HTERT RPE-1 (cell line): ENCODE measurements around the gene SAMD4B.
"Not testable (repeated sequence)": the region's sequence is repeated elsewhere in the genome, so short reads cannot be mapped to it uniquely, and the experiment has no call there.

Source experiments
- in situ Hi-C: fragments of 300-500 bp; cut with MboI; formaldehyde crosslinking; loops from 4 replicates; pipeline ENCODE4 v1.14.3; 2020; ENCODE audit warnings: low sequenced_read_pairs

The SAMD4B gene

GRCh38 chr19:39333507-39333906 lies 8.7 kb upstream of the SAMD4B start:
- in situ Hi-C loops = no loop called here

- in situ Hi-C loops = no loop called here
These were observed 7.7 kb upstream of the SAMD4B start for GRCh38 chr19:39334444-39334976.

- in situ Hi-C loops = no loop called here
These were observed 7.1 kb upstream of the SAMD4B start for GRCh38 chr19:39335168-39335548.

DNA sequence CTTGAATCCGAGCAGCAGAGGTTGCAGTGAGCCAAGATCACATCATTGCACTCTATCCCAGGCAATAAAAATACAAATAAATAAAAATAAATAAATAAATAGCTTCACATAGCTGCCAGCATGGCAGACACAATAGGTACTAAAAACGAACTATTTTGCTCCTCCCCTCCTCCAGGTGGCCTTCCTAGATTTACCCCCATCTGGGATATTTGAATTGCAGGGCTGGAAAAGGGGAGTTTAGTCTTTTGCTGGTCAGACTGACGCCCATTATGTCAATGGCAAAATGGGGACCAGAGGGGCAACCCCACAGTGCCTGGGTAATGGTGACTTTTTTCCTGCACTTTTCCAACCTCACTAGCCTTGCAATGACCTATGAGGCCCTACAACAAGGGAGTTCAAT lies 5.7 kb upstream of the SAMD4B start:
- in situ Hi-C loops = no loop called here

GRCh38 chr19:39339674-39340073 lies 2.5 kb upstream of the SAMD4B start:
- in situ Hi-C loops = no loop called here

GRCh38 chr19:39340156-39340555 lies 2.1 kb upstream of the SAMD4B start:
- in situ Hi-C loops = not testable (repeated sequence)

DNA sequence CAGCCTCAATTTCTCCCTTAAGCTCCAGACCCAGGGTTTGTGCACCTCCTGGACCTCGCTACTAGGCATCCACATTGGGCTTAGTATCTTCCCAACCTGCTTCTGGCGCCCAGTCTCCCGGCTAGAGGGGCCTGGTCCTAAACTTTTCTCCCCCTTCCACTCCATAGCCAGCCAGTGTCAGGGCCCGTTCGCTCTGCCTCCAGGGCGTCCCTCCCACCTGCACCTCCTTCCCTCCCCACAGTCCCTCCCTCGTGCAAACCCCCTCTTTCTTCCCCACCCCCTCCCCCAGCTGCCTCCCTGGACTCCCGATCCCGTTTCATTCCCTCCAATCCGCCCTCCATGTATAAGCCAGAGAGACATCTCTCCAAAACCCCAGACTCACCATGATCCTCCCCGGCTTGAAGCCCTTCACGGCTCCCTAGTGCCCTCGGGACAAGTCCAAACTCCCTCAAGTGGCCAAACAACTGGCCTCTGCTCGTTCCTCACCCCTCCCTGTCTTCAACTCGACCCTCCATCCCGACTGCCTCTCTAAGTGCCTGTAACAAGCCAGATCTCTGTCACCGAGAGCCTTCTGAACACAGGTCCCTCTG lies 997 bp upstream of the SAMD4B start:
- in situ Hi-C loops = no loop called here

GRCh38 chr19:39342647-39343305 lies 555 bp downstream of the SAMD4B start:
- in situ Hi-C loops = no loop called here

- in situ Hi-C loops = no loop called here
These were observed 3.7 kb downstream of the SAMD4B start for GRCh38 chr19:39345956-39346355.

GRCh38 chr19:39347332-39348164 lies 5.3 kb downstream of the SAMD4B start:
- in situ Hi-C loops = no loop called here

GRCh38 chr19:39349326-39349725 lies 7.1 kb downstream of the SAMD4B start:
- in situ Hi-C loops = no loop called here

DNA sequence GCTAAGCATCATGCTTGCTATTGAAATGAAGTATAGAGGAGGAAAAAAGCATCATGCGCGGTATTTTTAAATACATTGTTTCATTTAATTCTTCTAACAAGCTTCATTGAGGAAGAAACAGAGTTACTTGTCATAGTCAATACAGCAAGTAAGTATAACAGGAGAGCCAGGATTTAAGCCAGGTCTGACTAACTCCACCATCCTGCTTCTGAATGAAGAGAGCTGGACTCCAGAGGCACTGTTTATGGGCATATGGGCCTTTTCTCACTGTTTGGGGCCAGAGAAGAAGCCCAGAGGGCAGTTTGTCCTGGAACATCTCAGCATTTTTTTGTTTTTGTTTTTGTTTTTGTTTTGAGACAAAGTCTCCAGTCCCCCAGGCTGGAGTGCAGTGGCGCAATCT lies 7.9 kb downstream of the SAMD4B start:
- in situ Hi-C loops = no loop called here

- in situ Hi-C loops = no loop called here
These were observed 9.4 kb downstream of the SAMD4B start for GRCh38 chr19:39351537-39352064.

GRCh38 chr19:39352381-39353255 lies 10.4 kb downstream of the SAMD4B start:
- in situ Hi-C loops = no loop called here

- in situ Hi-C loops = no loop called here
These were observed 13.0 kb downstream of the SAMD4B start for GRCh38 chr19:39355253-39355652.

DNA sequence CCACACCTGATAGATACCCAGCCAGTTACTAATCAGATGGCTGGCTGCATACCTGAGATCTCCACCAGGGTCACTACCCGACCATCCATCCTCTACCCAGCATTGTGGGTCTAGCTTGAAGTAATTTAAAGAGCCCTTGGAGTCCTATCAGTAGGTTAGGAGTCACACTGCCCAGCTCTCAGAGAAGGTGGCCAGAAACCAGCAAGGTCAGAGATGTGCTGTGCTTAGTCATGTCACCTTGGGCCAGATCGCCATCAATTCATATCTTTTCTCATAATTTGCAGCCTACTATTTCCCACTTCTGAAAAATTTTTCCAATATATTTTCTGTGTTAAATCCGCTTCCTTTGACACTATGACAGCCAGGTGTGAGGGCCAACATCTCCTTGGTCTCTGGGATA lies 13.9 kb downstream of the SAMD4B start:
- in situ Hi-C loops = no loop called here

DNA sequence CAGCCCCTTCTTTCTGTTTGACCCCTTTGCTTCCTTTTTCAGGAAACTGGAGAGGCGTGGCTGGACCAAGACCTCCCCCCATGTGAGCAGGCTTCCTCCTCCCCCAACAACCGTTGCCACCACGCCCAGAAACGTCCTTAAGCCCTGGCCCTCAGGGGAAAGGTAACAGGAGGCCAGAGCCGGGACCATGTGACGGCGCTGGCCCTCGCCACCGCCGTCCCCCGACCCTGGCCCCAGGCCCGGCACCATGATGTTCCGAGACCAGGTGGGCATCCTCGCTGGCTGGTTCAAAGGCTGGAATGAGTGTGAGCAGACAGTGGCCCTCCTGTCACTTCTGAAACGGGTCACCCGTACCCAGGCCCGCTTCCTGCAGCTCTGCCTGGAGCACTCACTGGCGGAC lies 14.4 kb downstream of the SAMD4B start:
- in situ Hi-C loops = no loop called here

DNA sequence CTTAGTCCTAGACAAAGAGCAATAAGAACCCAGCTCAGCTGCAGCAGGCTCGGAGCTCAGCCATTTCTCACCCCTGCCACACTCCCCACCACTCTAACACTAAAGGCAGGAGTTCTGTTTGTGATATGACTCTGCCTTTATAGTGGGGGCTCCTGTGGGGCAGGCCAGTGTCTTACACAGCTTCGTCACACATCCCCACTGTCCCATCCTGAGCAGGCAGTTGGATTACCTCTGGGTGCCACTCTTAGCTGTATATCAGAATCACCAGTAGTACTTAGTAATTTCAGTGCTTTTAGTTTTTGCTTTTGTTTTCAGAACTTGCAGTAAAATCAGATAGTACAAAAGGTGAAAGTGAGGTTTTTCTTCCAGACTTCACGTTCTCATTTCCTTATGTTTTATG lies 16.8 kb downstream of the SAMD4B start:
- in situ Hi-C loops = no loop called here

DNA sequence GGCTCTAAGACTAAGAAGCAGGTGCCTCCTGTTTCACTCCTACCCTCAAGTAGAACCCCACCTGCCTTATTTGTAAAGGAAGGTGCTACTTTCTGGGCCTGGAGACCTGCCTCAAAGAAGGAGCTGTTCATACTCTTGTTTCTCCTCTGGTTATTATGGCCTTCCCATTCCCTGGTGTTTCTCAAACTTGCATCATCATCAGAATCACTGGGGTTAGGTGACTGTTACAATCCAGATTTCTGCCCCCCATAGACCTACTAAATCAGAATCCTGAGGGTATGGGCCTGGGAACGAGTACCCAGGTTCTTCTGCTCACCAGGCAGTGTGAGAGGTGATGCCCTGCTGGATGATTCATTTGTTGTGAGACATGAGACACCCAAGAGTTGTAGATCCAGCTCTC lies 18.4 kb downstream of the SAMD4B start:
- in situ Hi-C loops = no loop called here
